Ishikawa (cell line): ENCODE measurements around the gene EVI5.

ENCODE experiments used
- CEBPB ChIP-seq: IDR thresholded peaks from 2 replicates; pipeline ENCODE4 v1.6.1; 2012
- CREB1 ChIP-seq: IDR thresholded peaks from 2 replicates; pipeline ENCODE4 v1.6.1; 2012; ENCODE audit warnings: low read depth
- EGR1 ChIP-seq: IDR thresholded peaks from 2 replicates; pipeline ENCODE4 v1.6.1; 2012
- EP300 ChIP-seq: IDR thresholded peaks from 2 replicates; pipeline ENCODE4 v1.6.1; 2012; ENCODE audit warnings: borderline replicate concordance
- FOXM1 ChIP-seq: IDR thresholded peaks from 2 replicates; pipeline ENCODE4 v1.6.1; 2012; ENCODE audit warnings: low read depth, borderline replicate concordance
- NFIC ChIP-seq: IDR thresholded peaks from 2 replicates; pipeline ENCODE4 v1.6.1; 2012
- RAD21 ChIP-seq: IDR thresholded peaks from 2 replicates; pipeline ENCODE4 v1.6.1; 2012; ENCODE audit warnings: low read depth
- TAF1 ChIP-seq: IDR thresholded peaks from 2 replicates; pipeline ENCODE4 v1.6.1; 2012; ENCODE audit warnings: low read depth, mild to moderate bottlenecking
- TCF12 ChIP-seq: IDR thresholded peaks from 2 replicates; pipeline ENCODE4 v1.6.1; 2012; ENCODE audit warnings: low read depth
- TEAD4 ChIP-seq: IDR thresholded peaks from 2 replicates; pipeline ENCODE4 v1.6.1; 2012
- YY1 ChIP-seq: IDR thresholded peaks from 2 replicates; pipeline ENCODE4 v1.6.1; 2012; ENCODE audit warnings: low read depth
- ZBTB7A ChIP-seq: IDR thresholded peaks from 2 replicates; pipeline ENCODE4 v1.6.1; 2012; ENCODE audit warnings: low read depth
- TF ChIP-seq, protein P1 (sequence below): IDR thresholded peaks from 2 replicates; pipeline ENCODE4 v1.6.1; 2012
- TF ChIP-seq, protein P2 (sequence below): IDR thresholded peaks from 2 replicates; pipeline ENCODE4 v1.6.1; 2012
- TF ChIP-seq, protein P3 (sequence below): IDR thresholded peaks from 2 replicates; pipeline ENCODE4 v1.6.1; 2012; ENCODE audit warnings: low read depth, mild to moderate bottlenecking

The EVI5 gene

DNA sequence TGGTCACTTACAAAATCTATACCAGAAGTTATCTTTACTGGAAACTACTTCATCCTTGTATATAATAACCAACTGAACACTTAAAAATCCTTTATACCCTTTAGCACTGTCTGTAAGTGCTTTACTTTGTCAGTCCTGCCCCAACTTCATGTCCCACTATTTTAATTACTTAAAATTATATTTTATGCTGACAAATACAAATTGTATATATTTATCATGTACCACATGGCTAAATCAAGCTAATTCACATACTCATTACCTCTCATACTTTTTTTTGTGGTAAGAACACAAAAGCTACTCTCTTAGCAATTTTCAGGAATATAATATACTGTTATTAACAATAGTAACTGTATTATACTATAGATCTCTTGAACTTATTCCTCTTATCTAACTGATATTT, 63.0 kb downstream of the EVI5 start:
- no peak for TF ChIP-seq ZBTB7A
- TF ChIP-seq RAD21 = no peak
- TF ChIP-seq FOXM1 = no peak
- no peak for TF ChIP-seq CREB1
- TF ChIP-seq EGR1 = no peak
- TF ChIP-seq EP300 = no peak
- TF ChIP-seq, protein P1, sequence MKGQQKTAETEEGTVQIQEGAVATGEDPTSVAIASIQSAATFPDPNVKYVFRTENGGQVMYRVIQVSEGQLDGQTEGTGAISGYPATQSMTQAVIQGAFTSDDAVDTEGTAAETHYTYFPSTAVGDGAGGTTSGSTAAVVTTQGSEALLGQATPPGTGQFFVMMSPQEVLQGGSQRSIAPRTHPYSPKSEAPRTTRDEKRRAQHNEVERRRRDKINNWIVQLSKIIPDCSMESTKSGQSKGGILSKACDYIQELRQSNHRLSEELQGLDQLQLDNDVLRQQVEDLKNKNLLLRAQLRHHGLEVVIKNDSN = no peak

DNA sequence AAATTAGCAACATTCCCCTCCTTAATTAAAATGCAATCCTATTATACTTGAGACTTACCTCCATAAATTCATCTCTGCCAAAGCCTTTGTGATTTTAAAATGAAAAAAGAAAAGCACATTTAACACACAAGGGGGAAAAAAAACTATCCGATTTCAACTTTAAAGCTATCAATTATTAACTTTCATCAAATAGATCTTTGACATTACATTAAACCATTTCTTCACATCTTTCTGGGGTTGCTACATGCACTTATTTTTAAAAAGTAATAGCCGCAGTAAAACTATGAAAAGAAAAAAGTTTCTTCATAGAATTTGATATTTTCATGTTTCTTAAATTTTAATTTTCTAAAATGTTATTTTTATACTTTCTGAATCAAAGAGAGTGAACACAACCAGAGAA, 71.0 kb downstream of the EVI5 start:
- no peak for TF ChIP-seq TCF12
- no peak for TF ChIP-seq NFIC
- TF ChIP-seq, protein P1 = no peak
- TF ChIP-seq TEAD4 = no peak
- TF ChIP-seq, protein P2, sequence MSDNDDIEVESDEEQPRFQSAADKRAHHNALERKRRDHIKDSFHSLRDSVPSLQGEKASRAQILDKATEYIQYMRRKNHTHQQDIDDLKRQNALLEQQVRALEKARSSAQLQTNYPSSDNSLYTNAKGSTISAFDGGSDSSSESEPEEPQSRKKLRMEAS = no peak
- no peak for TF ChIP-seq TAF1

DNA sequence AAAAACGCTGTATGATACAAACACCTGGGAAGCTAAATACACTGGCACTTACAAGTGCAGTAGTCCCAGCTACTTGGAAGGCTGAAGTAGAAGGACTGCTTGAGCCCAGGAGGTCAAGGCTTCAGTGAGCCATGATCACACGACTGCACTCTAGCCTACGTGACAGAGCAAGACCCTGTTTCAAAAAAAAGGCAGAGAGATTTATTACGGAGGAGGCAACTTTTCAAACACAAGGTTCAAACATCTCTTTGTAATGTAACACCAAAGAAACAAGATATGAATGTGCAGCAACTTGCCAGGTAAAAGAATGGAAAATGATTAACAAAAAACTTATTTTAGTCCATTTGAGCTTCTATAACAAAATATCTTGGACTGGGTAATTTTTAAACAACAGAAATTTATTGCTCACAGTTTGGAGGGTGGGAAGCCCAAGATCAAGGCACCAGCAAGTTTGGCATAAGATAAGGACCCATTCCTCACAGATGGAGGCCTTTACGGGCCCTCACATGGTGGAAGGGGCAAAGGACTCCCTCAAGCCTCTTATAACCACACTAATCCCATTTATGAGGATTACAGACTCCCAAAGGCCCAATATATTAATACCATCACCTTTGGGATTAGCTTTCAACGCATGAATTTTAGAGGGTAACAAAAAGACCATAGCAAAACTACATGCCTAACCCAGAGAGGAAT, 73.3 kb downstream of the EVI5 start:
- TF ChIP-seq, protein P2 = no peak
- TF ChIP-seq TEAD4 (no peak), TAF1 (no peak), EP300 (no peak), FOXM1 (no peak), ZBTB7A (no peak), YY1 (no peak), EGR1 (no peak), NFIC (no peak), RAD21 (no peak)
- TF ChIP-seq, protein P1 = no peak
- TF ChIP-seq, protein P3, sequence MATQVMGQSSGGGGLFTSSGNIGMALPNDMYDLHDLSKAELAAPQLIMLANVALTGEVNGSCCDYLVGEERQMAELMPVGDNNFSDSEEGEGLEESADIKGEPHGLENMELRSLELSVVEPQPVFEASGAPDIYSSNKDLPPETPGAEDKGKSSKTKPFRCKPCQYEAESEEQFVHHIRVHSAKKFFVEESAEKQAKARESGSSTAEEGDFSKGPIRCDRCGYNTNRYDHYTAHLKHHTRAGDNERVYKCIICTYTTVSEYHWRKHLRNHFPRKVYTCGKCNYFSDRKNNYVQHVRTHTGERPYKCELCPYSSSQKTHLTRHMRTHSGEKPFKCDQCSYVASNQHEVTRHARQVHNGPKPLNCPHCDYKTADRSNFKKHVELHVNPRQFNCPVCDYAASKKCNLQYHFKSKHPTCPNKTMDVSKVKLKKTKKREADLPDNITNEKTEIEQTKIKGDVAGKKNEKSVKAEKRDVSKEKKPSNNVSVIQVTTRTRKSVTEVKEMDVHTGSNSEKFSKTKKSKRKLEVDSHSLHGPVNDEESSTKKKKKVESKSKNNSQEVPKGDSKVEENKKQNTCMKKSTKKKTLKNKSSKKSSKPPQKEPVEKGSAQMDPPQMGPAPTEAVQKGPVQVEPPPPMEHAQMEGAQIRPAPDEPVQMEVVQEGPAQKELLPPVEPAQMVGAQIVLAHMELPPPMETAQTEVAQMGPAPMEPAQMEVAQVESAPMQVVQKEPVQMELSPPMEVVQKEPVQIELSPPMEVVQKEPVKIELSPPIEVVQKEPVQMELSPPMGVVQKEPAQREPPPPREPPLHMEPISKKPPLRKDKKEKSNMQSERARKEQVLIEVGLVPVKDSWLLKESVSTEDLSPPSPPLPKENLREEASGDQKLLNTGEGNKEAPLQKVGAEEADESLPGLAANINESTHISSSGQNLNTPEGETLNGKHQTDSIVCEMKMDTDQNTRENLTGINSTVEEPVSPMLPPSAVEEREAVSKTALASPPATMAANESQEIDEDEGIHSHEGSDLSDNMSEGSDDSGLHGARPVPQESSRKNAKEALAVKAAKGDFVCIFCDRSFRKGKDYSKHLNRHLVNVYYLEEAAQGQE = no peak

DNA sequence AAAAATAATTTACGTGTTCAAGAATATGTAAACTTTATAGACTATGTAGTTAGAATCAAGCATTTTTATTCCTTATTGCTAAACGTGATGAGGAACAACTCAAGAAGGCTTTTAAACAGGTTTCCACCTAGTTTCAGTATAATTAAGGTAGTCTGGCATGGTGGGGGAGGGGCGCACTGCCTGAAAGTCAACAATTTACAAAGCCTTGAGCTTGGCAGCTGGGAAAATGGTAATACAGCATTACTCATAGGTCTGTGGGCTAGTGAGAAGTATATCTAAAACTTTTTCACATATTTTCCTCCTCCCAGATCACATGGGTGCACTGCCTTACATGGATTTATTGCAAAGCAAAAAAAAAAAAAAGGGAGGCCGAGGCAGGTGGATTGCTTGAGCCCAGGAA, 75.2 kb downstream of the EVI5 start:
- TF ChIP-seq NFIC (no peak), TEAD4 (no peak), EP300 (no peak), TAF1 (no peak), RAD21 (no peak), EGR1 (no peak), FOXM1 (no peak), YY1 (no peak), TCF12 (no peak), CEBPB (no peak), CREB1 (no peak), ZBTB7A (no peak)
- TF ChIP-seq, protein P2 = no peak
- TF ChIP-seq, protein P1 = no peak
- TF ChIP-seq, protein P3 = no peak

DNA sequence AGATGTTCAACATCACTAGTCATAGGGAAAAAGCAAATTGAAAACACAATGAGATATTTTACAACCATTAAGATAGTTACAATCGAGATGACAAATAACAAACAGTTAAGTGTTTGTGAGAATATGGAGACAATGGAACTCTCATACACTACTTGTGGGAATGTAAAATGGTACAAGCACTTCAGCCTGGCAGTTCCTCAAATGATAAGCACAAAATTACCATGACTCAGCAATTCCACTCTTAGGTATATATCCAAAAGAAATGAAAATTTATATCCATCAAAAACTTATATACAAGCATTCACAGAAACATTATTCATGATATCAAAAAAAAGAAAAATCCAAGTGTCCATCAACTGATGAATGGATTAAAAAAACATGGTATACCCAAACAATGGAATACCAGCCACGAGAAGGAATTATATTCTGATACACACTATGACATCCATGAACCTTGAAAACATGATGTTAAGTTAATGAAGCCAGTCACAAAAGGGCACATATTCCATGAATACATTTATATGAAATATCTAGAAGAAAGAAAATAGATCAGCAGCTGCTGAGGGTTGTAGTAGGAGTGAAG, 76.4 kb downstream of the EVI5 start:
- TF ChIP-seq NFIC = no peak
- TF ChIP-seq, protein P1 = no peak
- TF ChIP-seq EGR1 = no peak
- no peak for TF ChIP-seq TEAD4
- TF ChIP-seq, protein P3 = no peak
- TF ChIP-seq, protein P2 = no peak
- no peak for TF ChIP-seq TAF1
- no peak for TF ChIP-seq YY1
